Body of pancreas (tissue), 4 donors: ENCODE data around the gene MPC1. TPM values are rescaled to one million over a fixed set of nuclear protein-coding genes. Genes with fewer than 3 reads are reported as not detected.

Source experiments
- ATAC-seq: fragments of 150-250 bp; one replicate; pipeline ENCODE4 v1.9.1; 2016
- DNase-seq, 4 donors: peaks; one replicate each; pipeline ENCODE4 v3.0.0-alpha.2; 2019
- H3K27ac ChIP-seq, 4 donors: fragments of 200-600 bp; sonication (generic); 1 replicate in 3 of 4; 2 replicates in 1 of 4; pipeline versions ENCODE4 v1.5.1 to v1.6.1; 2016 to 2019; ENCODE audit warnings: mild to moderate bottlenecking in 1 of 4, mixed read lengths in 1 of 4, moderate library complexity in 1 of 4
- H3K27me3 ChIP-seq, 2 donors: fragments of 200-600 bp; sonication (generic); one replicate each; pipeline ENCODE4 v1.6.0; 2016; ENCODE audit warnings: mild to moderate bottlenecking in 1 of 2
- H3K36me3 ChIP-seq, 2 donors: fragments of 200-600 bp; sonication (generic); replicated peaks in 1 of 2; 2 replicates each; pipeline ENCODE4 v1.5.1; 2016; ENCODE audit warnings: low read depth in 2 of 2; ENCODE audit not compliant: insufficient read depth in 1 of 2
- H3K4me1 ChIP-seq: fragments of 200-600 bp; sonication (generic); one replicate; pipeline ENCODE4 v1.6.0; 2016
- H3K4me3 ChIP-seq, 2 donors: fragments of 200-600 bp; sonication (generic); 1 replicate in 1 of 2; 2 replicates in 1 of 2; pipeline ENCODE4 v1.5.1; 2016 to 2019
- H3K9me3 ChIP-seq, 3 donors: fragments of 200-600 bp; sonication (generic); 1 replicate in 2 of 3; 2 replicates in 1 of 3; pipeline ENCODE4 v1.5.1; 2016
- POLR2A ChIP-seq, 3 donors: fragments of 450-650 bp; IDR thresholded peaks; one replicate each; pipeline ENCODE4 v1.6.1; 2016; ENCODE audit warnings: antibody characterized with exemption in 3 of 3, mild to moderate bottlenecking in 2 of 3
- WGBS, 2 donors: methylation state at CpG; one replicate each; pipeline ENCODE4 v1.1.5; 2017; 5-methylcytosine and 5-hydroxymethylcytosine counted together
- intact Hi-C: fragments of 100-400 bp; cut with DNase I; formaldehyde crosslinking; loops from one replicate; pipeline ENCODE4 v1.15.1; 2023
- total RNA-seq, 2 donors: library from RNA; depleted of rRNA; stranded (reverse); fragments of >200 nt; gene quantifications; one replicate each; pipeline ENCODE4 v1.1.0, GENCODE V29; 2016
- TF ChIP-seq, protein P1 (sequence below), 7 experiments: fragments of 450-650 bp in 4 of 7; fragments of 200-600 bp in 3 of 7; sonication (generic) in 3 of 7; IDR thresholded peaks; one replicate each; pipeline ENCODE4 v1.5.1; 2016 to 2019; ENCODE audit warnings: antibody characterized with exemption in 7 of 7

Gene MPC1
- total RNA-seq, 2 donors from 2014 or later, result 20.8 to 25.4 TPM

- no peak for TF ChIP-seq POLR2A (IDR thresholded peaks at IDR 0.05)
- Histone ChIP-seq H3K4me1 (peaks cover 6% of the 10 kb centered on the region), H3K4me3 (no peak overlapping the region), H3K36me3 (no peaks in the 10 kb centered on the region), H3K9me3 (no peaks in the 10 kb centered on the region), H3K27ac (no peak overlapping the region), H3K27me3 (no peaks in the 10 kb centered on the region)
- no peak for ATAC-seq
- DNase-seq, result no peak
- WGBS, 2 donors, result 91 to 99% methylated on average over 4 of the region's 4 CpGs
- intact Hi-C loops, result no loop called here
Observed at GRCh38 chr6:166354965-166355364, 27.8 kb downstream of the MPC1 start.

GRCh38 chr6:166354143-166354542 is 28.6 kb downstream of the MPC1 start:
- H3K27ac ChIP-seq, result no peak overlapping the region
- H3K4me3 ChIP-seq, result no peak overlapping the region
- DNase-seq (no peak), ATAC-seq (no peak)
- TF ChIP-seq, protein P1, sequence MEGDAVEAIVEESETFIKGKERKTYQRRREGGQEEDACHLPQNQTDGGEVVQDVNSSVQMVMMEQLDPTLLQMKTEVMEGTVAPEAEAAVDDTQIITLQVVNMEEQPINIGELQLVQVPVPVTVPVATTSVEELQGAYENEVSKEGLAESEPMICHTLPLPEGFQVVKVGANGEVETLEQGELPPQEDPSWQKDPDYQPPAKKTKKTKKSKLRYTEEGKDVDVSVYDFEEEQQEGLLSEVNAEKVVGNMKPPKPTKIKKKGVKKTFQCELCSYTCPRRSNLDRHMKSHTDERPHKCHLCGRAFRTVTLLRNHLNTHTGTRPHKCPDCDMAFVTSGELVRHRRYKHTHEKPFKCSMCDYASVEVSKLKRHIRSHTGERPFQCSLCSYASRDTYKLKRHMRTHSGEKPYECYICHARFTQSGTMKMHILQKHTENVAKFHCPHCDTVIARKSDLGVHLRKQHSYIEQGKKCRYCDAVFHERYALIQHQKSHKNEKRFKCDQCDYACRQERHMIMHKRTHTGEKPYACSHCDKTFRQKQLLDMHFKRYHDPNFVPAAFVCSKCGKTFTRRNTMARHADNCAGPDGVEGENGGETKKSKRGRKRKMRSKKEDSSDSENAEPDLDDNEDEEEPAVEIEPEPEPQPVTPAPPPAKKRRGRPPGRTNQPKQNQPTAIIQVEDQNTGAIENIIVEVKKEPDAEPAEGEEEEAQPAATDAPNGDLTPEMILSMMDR (IDR thresholded peaks at IDR 0.05), result no peak
- TF ChIP-seq POLR2A (IDR thresholded peaks at IDR 0.05), result no peak
- H3K27me3 ChIP-seq, result no peaks in the 10 kb centered on the region
- 63 to 74% methylated on average over 3 to 4 of the region's 4 CpGs for WGBS, 2 donors
- peaks cover 6% of the 10 kb centered on the region for H3K4me1 ChIP-seq
- no peaks in the 10 kb centered on the region for H3K9me3 ChIP-seq
- H3K36me3 ChIP-seq, result no peaks in the 10 kb centered on the region
- intact Hi-C loops, result no loop called here

DNA sequence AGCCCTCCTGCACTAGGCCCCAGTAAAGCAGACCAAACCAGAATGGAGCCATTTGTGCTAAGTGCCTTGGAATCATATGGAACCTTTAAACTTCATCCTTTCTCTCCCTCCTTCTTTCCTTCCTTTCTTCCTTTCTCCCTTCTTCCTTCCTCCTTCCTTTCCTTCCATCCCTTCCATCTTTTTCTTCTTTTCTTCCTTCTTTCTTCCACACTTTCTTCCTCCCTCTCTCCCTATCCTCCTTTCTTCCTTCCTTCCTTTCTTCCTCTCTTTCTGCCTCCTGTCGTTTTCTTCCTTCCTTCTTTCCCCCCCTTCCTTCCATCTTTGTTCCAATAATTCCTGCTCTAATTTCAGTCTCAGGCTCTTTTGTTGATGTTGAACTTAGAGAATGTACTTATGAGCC is 29.2 kb downstream of the MPC1 start:
- 54 to 65% methylated on average over 1 of the region's 1 CpG for WGBS, 2 donors
- Histone ChIP-seq H3K36me3 (no peaks in the 10 kb centered on the region), H3K4me1 (peaks cover 6% of the 10 kb centered on the region), H3K27me3 (no peaks in the 10 kb centered on the region), H3K27ac (no peak overlapping the region), H3K9me3 (no peaks in the 10 kb centered on the region), H3K4me3 (no peak overlapping the region)
- ATAC-seq (no peak), DNase-seq (no peak)
- no peak for TF ChIP-seq POLR2A (IDR thresholded peaks at IDR 0.05)
- TF ChIP-seq, protein P1 (IDR thresholded peaks at IDR 0.05), result no peak
- intact Hi-C loops, result no loop called here

DNA sequence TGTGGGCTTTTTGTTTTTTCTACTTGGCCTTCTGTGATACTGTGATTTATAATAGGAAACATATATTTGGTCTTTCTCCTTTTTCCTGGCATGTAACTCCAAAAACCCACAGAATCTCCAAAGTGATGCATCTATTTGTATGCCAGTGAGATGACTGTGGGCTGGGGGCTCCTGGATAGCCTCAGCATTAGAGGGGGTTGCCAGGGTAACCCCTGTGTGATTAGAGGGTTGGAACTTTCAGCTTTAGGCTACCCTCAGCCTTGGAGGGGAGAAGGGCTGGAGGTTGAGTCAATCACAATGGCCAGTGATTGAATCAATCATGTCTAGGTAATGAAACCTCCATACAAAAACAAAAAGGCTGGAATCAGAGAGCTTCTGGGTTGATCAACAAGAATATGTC is 29.8 kb downstream of the MPC1 start:
- Histone ChIP-seq H3K4me1 (peaks cover 6% of the 10 kb centered on the region), H3K9me3 (no peaks in the 10 kb centered on the region), H3K27ac (no peak overlapping the region), H3K4me3 (no peak overlapping the region), H3K27me3 (no peaks in the 10 kb centered on the region), H3K36me3 (no peaks in the 10 kb centered on the region)
- ATAC-seq (no peak), DNase-seq (no peak)
- no peak for TF ChIP-seq POLR2A (IDR thresholded peaks at IDR 0.05)
- TF ChIP-seq, protein P1 (IDR thresholded peaks at IDR 0.05), result no peak
- intact Hi-C loops, result no loop called here

GRCh38 chr6:166351715-166352285 is 30.9 kb downstream of the MPC1 start:
- Histone ChIP-seq H3K27me3 (no peaks in the 10 kb centered on the region), H3K27ac (peak overlapping the region in 2 of 4 donors; percentile 28 to 54), H3K9me3 (no peaks in the 10 kb centered on the region), H3K4me1 (peaks cover 6% of the 10 kb centered on the region), H3K4me3 (no peak overlapping the region), H3K36me3 (no peaks in the 10 kb centered on the region)
- 15 to 21% methylated on average over 4 of the region's 4 CpGs for WGBS, 2 donors
- no peak for TF ChIP-seq POLR2A (IDR thresholded peaks at IDR 0.05)
- TF ChIP-seq, protein P1 (IDR thresholded peaks at IDR 0.05), result no peak
- intact Hi-C loops, result no loop called here
- peak; percentile 82 for ATAC-seq
- peak in 3 of 4 donors; percentile 30 to 48 (median 45) for DNase-seq
